HG03558 (cell line): ENCODE measurements around the gene PRODH2.

Source experiments
- ATAC-seq: cut with Tn5 transposase; IDR thresholded peaks from one replicate; pipeline ENCODE4 v1.9.1; 2021; ENCODE audit warnings: moderate number of reproducible peaks; ENCODE audit not compliant: unreplicated experiment; ENCODE audit errors: extremely low read depth

Gene PRODH2, protein sequence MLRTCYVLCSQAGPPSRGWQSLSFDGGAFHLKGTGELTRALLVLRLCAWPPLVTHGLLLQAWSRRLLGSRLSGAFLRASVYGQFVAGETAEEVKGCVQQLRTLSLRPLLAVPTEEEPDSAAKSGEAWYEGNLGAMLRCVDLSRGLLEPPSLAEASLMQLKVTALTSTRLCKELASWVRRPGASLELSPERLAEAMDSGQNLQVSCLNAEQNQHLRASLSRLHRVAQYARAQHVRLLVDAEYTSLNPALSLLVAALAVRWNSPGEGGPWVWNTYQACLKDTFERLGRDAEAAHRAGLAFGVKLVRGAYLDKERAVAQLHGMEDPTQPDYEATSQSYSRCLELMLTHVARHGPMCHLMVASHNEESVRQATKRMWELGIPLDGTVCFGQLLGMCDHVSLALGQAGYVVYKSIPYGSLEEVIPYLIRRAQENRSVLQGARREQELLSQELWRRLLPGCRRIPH

GRCh38 chr19:35812220-35813042 is at the start of gene PRODH2:
PRODH2 (minus strand) TSS chr19:35812845; CDS start chr19:35812805, 40 bp downstream.
- ATAC-seq: no peak

- no peak for ATAC-seq
These were observed 49.1 kb upstream of the PRODH2 start for GRCh38 chr19:35861640-35862160.

DNA sequence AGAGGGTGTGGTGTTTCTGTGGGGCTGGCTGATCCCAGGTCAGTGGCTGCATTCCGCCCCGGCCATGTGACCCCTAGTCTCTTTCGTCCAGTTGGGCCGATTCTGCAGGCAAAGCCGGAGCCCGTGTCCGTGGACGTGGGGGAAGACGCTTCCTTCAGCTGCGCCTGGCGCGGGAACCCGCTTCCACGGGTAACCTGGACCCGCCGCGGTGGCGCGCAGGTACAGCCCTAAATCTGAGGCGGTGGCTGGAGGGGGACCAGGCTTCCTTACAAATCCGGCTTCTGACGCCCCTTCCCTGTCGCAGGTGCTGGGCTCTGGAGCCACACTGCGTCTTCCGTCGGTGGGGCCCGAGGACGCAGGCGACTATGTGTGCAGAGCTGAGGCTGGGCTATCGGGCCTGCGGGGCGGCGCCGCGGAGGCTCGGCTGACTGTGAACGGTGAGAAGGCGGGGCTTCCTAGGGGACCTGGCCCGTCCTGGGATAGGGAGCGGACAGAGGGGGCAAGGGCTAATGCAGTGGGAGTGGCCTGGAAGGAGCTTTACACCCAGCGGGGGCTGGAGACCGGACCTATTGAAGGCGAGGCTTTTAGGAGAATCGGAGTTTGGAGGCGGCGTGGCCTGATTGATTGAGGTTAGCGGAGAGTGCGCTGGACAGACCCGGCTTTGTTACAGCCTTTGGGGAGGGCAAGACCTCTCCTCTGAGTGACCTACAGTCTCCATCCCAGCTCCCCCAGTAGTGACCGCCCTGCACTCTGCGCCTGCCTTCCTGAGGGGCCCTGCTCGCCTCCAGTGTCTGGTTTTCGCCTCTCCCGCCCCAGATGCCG is 48.4 kb upstream of the PRODH2 start:
- ATAC-seq: no peak

DNA sequence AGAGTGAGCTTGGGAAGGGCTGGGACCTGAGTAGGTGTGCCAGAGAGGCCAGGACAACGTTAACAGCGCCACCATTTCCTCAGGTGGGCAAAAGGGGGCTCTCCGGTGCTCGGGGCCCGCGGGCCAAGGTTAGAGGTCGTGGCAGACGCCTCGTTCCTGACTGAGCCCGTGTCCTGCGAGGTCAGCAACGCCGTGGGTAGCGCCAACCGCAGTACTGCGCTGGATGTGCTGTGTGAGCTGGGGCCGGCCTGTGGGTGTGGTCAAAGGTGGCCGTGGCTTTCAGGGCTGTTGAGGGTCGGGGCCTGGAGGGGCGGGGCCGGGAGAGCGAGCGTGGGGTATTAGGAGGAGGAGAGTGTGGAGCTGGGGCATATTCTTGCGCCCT is 47.8 kb upstream of the PRODH2 start:
- ATAC-seq: no peak

GRCh38 chr19:35859414-35859813 is 46.8 kb upstream of the PRODH2 start:
- ATAC-seq: no peak

GRCh38 chr19:35858311-35858710 is 45.7 kb upstream of the PRODH2 start:
- no peak for ATAC-seq

- ATAC-seq: no peak
These were observed 44.0 kb upstream of the PRODH2 start, which contains the start of gene KIRREL2 for GRCh38 chr19:35856546-35857149. KIRREL2 (plus strand) TSS chr19:35856911; CDS start chr19:35857120, 209 bp downstream.

GRCh38 chr19:35853038-35853756 is 40.6 kb upstream of the PRODH2 start:
- ATAC-seq: no peak

GRCh38 chr19:35852029-35852780 is 39.6 kb upstream of the PRODH2 start, which contains the start of gene NPHS1:
NPHS1 (minus strand) TSS chr19:35852504; CDS start chr19:35851837, 667 bp downstream.
- no peak for ATAC-seq

- no peak for ATAC-seq
These were observed 38.8 kb upstream of the PRODH2 start for GRCh38 chr19:35851213-35852028.

DNA sequence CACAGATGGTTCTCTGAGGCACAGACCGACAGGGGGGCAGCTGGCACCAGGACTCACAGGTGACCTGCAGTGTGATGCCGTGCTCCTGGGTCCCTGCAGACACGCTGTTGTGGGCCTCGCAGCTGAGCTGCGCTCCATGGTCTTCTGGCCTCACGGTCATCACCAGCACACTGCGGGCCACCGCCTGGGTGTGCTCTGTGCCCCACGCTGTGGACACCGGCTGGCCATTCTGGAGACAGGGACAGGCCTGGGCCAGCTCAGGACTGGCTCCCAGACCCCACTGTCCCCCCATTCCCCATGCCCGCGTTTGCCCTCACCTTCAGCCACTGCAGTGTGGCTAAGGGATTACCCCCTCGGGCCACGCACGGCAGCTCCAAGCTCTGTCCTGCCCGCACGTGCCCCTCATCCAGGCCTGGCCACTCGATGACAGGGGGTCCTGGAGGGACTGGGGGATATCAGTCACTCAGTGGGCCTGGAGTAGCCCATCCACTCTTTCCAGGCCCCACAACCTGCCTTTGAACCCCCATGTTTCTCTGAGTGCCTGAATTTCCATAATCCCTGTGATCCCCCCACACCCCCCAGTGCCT is 36.4 kb upstream of the PRODH2 start:
- no peak for ATAC-seq

DNA sequence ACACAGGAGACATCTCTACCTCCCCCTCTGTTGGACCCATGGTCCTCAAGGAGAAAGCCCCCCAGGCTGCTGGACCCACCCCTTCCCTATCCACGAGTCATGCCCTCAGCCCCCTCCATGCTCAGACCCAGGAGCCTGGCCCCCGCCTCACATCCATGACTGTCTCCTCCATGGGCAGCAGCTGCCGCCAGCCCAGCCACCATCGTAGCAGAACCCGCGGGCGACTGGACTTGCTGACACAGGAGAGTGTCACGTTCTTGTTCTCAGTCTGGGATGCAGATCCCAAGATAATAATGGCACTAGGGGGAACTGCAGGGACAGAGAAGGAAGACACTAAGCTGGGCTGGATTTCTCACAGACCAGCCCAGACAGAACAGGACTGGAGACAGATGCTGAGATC is 35.8 kb upstream of the PRODH2 start:
- no peak for ATAC-seq

DNA sequence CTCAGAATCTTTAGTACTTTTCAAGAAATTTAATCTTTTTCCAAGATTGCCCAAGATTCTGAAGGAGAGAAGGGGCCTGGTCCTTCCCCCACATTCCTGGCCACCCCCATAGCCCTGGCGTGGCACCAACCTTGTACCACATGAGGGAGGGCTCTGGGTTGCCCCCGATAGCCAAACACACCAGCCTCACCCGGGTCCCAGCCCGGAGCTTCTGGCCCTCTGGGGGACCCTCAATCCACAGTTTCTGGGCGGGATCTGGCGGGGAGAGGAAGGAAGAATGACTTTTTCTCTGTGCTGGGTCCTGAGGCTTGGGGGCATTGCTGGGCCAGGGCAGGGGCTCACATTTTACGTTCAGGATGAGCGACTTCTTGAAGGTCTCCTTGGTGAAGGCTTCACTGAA is 35.3 kb upstream of the PRODH2 start:
- no peak for ATAC-seq

GRCh38 chr19:35846038-35846668 is 33.5 kb upstream of the PRODH2 start:
- no peak for ATAC-seq

GRCh38 chr19:35845215-35846037 is 32.8 kb upstream of the PRODH2 start:
- ATAC-seq: no peak
